GM23248 (cell line): Measurements from ENCODE around the gene FRY. TPM values are rescaled to one million over a fixed set of nuclear protein-coding genes. Genes with fewer than 3 reads are reported as not detected.

Source experiments
- DNase-seq: peaks from one replicate; pipeline ENCODE4 v3.0.0-alpha.2; 2015
- H2AFZ ChIP-seq: fragments of 200-600 bp; sonication (generic); 2 replicates; pipeline ENCODE4 v1.6.1; 2016; ENCODE audit warnings: antibody characterized with exemption
- H3F3A ChIP-seq: fragments of 200-600 bp; sonication (generic); 2 replicates; pipeline ENCODE4 v1.6.1; 2016; ENCODE audit warnings: mild to moderate bottlenecking, antibody characterized with exemption, mixed run types; ENCODE audit not compliant: insufficient read depth
- H3K27ac ChIP-seq: fragments of 200-600 bp; sonication (generic); 2 replicates; pipeline ENCODE4 v1.5.1; 2016; ENCODE audit warnings: mild to moderate bottlenecking
- H3K27me3 ChIP-seq: fragments of 200-600 bp; sonication (generic); replicated peaks from 2 replicates; pipeline ENCODE4 v1.6.1; 2016; ENCODE audit warnings: mild to moderate bottlenecking; ENCODE audit not compliant: insufficient read depth
- H3K36me3 ChIP-seq: fragments of 200-600 bp; sonication (generic); 2 replicates; pipeline ENCODE4 v1.6.1; 2016; ENCODE audit warnings: low read depth, mild to moderate bottlenecking
- H3K4me1 ChIP-seq: fragments of 200-600 bp; sonication (generic); 2 replicates; pipeline ENCODE4 v1.6.1; 2016; ENCODE audit warnings: mild to moderate bottlenecking; ENCODE audit not compliant: insufficient read depth
- H3K4me2 ChIP-seq: fragments of 200-600 bp; sonication (generic); one replicate; pipeline ENCODE4 v1.6.1; 2016; ENCODE audit warnings: mild to moderate bottlenecking; ENCODE audit not compliant: unreplicated experiment
- H3K4me3 ChIP-seq: fragments of 200-600 bp; sonication (generic); 2 replicates; pipeline ENCODE4 v1.5.1; 2016; ENCODE audit warnings: mild to moderate bottlenecking
- H3K79me2 ChIP-seq: fragments of 200-600 bp; sonication (generic); 2 replicates; pipeline ENCODE4 v1.6.1; 2016; ENCODE audit warnings: mild to moderate bottlenecking; ENCODE audit not compliant: insufficient read depth
- H3K9ac ChIP-seq: fragments of 200-600 bp; sonication (generic); 2 replicates; pipeline ENCODE4 v1.6.1; 2016; ENCODE audit warnings: mild to moderate bottlenecking
- H3K9me2 ChIP-seq: fragments of 200-600 bp; sonication (generic); 2 replicates; pipeline ENCODE4 v1.6.1; 2016; ENCODE audit warnings: mixed run types, mild to moderate bottlenecking, moderate library complexity; ENCODE audit not compliant: insufficient read depth
- H3K9me3 ChIP-seq: fragments of 200-600 bp; sonication (generic); one replicate; pipeline ENCODE4 v1.6.1; 2017; ENCODE audit warnings: low read depth
- H4K20me1 ChIP-seq: fragments of 200-600 bp; sonication (generic); 2 replicates; pipeline ENCODE4 v1.6.0; 2016; ENCODE audit not compliant: insufficient read depth
- EZH2 ChIP-seq: fragments of 200-600 bp; sonication (generic); IDR thresholded peaks from 2 replicates; pipeline ENCODE4 v1.6.1; 2018; ENCODE audit warnings: antibody characterized with exemption, mild to moderate bottlenecking; ENCODE audit not compliant: insufficient read depth, poor library complexity, severe bottlenecking
- EZH2phosphoT487 ChIP-seq: fragments of 200-600 bp; sonication (generic); IDR thresholded peaks from 2 replicates; pipeline ENCODE4 v1.6.1; 2018; ENCODE audit warnings: antibody characterized with exemption, moderate library complexity, mild to moderate bottlenecking, low read depth; ENCODE audit not compliant: insufficient read depth
- WGBS, 2 experiments: methylation state at CpG; one replicate each; pipeline ENCODE4 v1.1.6; 2015 to 2017; ENCODE audit warnings: low lambda C conversion rate in 2 of 2, low coverage in 1 of 2; ENCODE audit errors: missing lambda C conversion rate in 2 of 2; 5-methylcytosine and 5-hydroxymethylcytosine counted together
- in situ Hi-C: fragments of 300-500 bp; cut with MboI; formaldehyde crosslinking; loops from 2 replicates; pipeline ENCODE4 v1.15.0; 2020
- polyA plus RNA-seq: library from polyadenylated mRNA; unstranded; fragments of >200 nt; fragmentation: Nextera tagmentation; extraction: Ambion mirVana; gene quantifications from 2 replicates; pipeline ENCODE4 v1.2.1, GENCODE V29; 2016
- total RNA-seq: library from RNA; depleted of rRNA; stranded (reverse); fragments of >200 nt; shearing (Covaris generic); gene quantifications from 2 replicates; pipeline ENCODE4 v1.2.3, GENCODE V29; 2014

The FRY gene
- total and polyA plus RNA-seq, 2 experiments from 2014 or later, result 2.2 to 4.3 TPM

GRCh38 chr13:32297206-32297605 is 265.6 kb downstream of the FRY start:
- H3K79me2 ChIP-seq, result no peaks in the 10 kb centered on the region
- H3K9me3 ChIP-seq, result no peaks in the 10 kb centered on the region
- no peaks in the 10 kb centered on the region for H3F3A ChIP-seq
- no peak overlapping the region for H2AFZ ChIP-seq
- H3K4me1 ChIP-seq, result no peaks in the 10 kb centered on the region
- H4K20me1 ChIP-seq, result no peaks in the 10 kb centered on the region
- WGBS, 2 experiments, result 89 to 92% methylated on average over 2 of the region's 2 CpGs
- no peak overlapping the region for H3K4me3 ChIP-seq
- no peak overlapping the region for H3K27ac ChIP-seq
- H3K9ac ChIP-seq, result no peak overlapping the region
- no peaks in the 10 kb centered on the region for H3K36me3 ChIP-seq
- H3K4me2 ChIP-seq, result no peak overlapping the region
- TF ChIP-seq EZH2 (no peak), EZH2phosphoT487 (no peak)
- in situ Hi-C loops, result loop anchor here (10.0 kb wide), 1 partner anchor 382 kb away; no protein-coding TSS in a partner anchor
- no peaks in the 10 kb centered on the region for H3K27me3 ChIP-seq
- H3K9me2 ChIP-seq, result no peaks in the 10 kb centered on the region
- no peak for DNase-seq

- no peaks in the 10 kb centered on the region for H3K79me2 ChIP-seq
- H3F3A ChIP-seq, result no peaks in the 10 kb centered on the region
- H3K9me2 ChIP-seq, result no peaks in the 10 kb centered on the region
- no peaks in the 10 kb centered on the region for H3K9me3 ChIP-seq
- no peak overlapping the region for H3K4me2 ChIP-seq
- TF ChIP-seq EZH2phosphoT487 (no peak), EZH2 (no peak)
- H3K27ac ChIP-seq, result no peak overlapping the region
- no peaks in the 10 kb centered on the region for H3K27me3 ChIP-seq
- H3K36me3 ChIP-seq, result no peaks in the 10 kb centered on the region
- no peak overlapping the region for H3K4me3 ChIP-seq
- WGBS, 2 experiments, result 96 to 99% methylated on average over 6 of the region's 6 CpGs
- H3K9ac ChIP-seq, result no peak overlapping the region
- no peak overlapping the region for H2AFZ ChIP-seq
- no peak for DNase-seq
- in situ Hi-C loops, result loop anchor here (10.0 kb wide), 1 partner anchor 384 kb away; no protein-coding TSS in a partner anchor
- H4K20me1 ChIP-seq, result no peaks in the 10 kb centered on the region
- H3K4me1 ChIP-seq, result no peaks in the 10 kb centered on the region
Measured at GRCh38 chr13:32298695-32299094, 267.1 kb downstream of the FRY start.

DNA sequence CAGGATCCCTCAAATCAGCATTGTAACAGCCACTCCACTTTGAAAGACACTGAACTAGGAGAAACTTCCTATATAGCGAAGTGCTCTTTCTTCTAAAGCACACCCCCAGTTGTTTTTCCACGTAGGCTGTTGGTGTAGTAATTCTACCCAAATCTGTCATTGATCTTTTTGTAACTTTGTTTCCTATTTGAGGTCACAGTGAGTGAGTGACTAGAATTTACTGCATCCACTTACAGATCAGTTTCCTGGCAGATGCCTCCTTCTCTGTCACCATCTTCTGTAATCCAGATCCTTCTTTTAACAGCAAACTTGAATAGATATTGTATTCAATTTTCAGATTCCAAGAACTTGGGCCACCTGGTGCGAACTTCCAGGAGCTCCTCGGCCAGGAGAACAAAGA is 268.3 kb downstream of the FRY start:
- Histone ChIP-seq H3F3A (no peaks in the 10 kb centered on the region), H3K4me1 (no peaks in the 10 kb centered on the region), H3K27me3 (no peaks in the 10 kb centered on the region), H3K9me2 (no peaks in the 10 kb centered on the region), H3K27ac (no peak overlapping the region), H3K36me3 (no peaks in the 10 kb centered on the region), H3K79me2 (no peaks in the 10 kb centered on the region), H4K20me1 (no peaks in the 10 kb centered on the region), H3K4me2 (no peak overlapping the region), H3K4me3 (no peak overlapping the region), H3K9ac (no peak overlapping the region), H3K9me3 (no peaks in the 10 kb centered on the region), H2AFZ (no peak overlapping the region)
- TF ChIP-seq EZH2phosphoT487, result no peak
- no peak for TF ChIP-seq EZH2
- no peak for DNase-seq
- 66 to 77% methylated on average over 4 of the region's 4 CpGs for WGBS, 2 experiments
- in situ Hi-C loops, result loop anchor here (10.0 kb wide), 2 partner anchors 275 to 385 kb away; no protein-coding TSS in a partner anchor

- H3K9ac ChIP-seq, result no peak overlapping the region
- no peak overlapping the region for H3K4me2 ChIP-seq
- no peaks in the 10 kb centered on the region for H3F3A ChIP-seq
- TF ChIP-seq EZH2 (no peak), EZH2phosphoT487 (no peak)
- no peak overlapping the region for H3K27ac ChIP-seq
- no peaks in the 10 kb centered on the region for H3K9me2 ChIP-seq
- DNase-seq, result no peak
- H3K79me2 ChIP-seq, result no peaks in the 10 kb centered on the region
- H2AFZ ChIP-seq, result no peak overlapping the region
- H3K27me3 ChIP-seq, result no peaks in the 10 kb centered on the region
- WGBS, 2 experiments, result 83 to 86% methylated on average over 8 of the region's 8 CpGs
- H3K36me3 ChIP-seq, result no peaks in the 10 kb centered on the region
- in situ Hi-C loops, result loop anchor here (10.0 kb wide), 1 partner anchor 276 kb away; no protein-coding TSS in a partner anchor
- H3K4me1 ChIP-seq, result no peaks in the 10 kb centered on the region
- no peaks in the 10 kb centered on the region for H3K9me3 ChIP-seq
- no peaks in the 10 kb centered on the region for H4K20me1 ChIP-seq
- H3K4me3 ChIP-seq, result no peak overlapping the region
Measured at GRCh38 chr13:32300406-32300805, 268.8 kb downstream of the FRY start.

DNA sequence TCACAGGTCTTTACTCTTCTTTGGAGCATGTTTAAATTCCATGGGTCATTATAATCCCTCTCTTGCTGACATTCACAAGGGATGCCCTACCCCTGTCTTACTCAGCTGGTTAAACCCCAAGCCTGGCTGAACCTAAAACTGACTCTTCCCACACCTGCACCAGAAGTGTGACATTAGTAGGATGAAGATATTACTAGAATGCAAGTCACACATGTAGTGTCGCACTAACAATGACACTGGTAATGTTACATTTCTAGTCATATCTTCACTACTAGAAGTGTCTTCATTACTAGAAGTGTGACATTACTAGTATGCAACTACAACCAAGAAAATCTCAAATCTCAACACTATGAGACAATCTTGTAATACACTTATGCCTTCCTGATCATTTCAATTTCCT is 269.3 kb downstream of the FRY start:
- H3K4me2 ChIP-seq, result no peak overlapping the region
- WGBS, 2 experiments, result 94 to 100% methylated on average over 1 of the region's 1 CpG
- no peak overlapping the region for H2AFZ ChIP-seq
- no peaks in the 10 kb centered on the region for H3K9me2 ChIP-seq
- no peaks in the 10 kb centered on the region for H4K20me1 ChIP-seq
- no peaks in the 10 kb centered on the region for H3K36me3 ChIP-seq
- H3K9me3 ChIP-seq, result no peaks in the 10 kb centered on the region
- no peaks in the 10 kb centered on the region for H3K79me2 ChIP-seq
- H3K27me3 ChIP-seq, result no peaks in the 10 kb centered on the region
- no peak overlapping the region for H3K27ac ChIP-seq
- no peaks in the 10 kb centered on the region for H3F3A ChIP-seq
- DNase-seq, result no peak
- in situ Hi-C loops, result loop anchor here (10.0 kb wide), 1 partner anchor 276 kb away; no protein-coding TSS in a partner anchor
- TF ChIP-seq EZH2 (no peak), EZH2phosphoT487 (no peak)
- no peak overlapping the region for H3K4me3 ChIP-seq
- H3K4me1 ChIP-seq, result no peaks in the 10 kb centered on the region
- H3K9ac ChIP-seq, result no peak overlapping the region
